ENCODE measurements around the gene ARL4D.

DNA sequence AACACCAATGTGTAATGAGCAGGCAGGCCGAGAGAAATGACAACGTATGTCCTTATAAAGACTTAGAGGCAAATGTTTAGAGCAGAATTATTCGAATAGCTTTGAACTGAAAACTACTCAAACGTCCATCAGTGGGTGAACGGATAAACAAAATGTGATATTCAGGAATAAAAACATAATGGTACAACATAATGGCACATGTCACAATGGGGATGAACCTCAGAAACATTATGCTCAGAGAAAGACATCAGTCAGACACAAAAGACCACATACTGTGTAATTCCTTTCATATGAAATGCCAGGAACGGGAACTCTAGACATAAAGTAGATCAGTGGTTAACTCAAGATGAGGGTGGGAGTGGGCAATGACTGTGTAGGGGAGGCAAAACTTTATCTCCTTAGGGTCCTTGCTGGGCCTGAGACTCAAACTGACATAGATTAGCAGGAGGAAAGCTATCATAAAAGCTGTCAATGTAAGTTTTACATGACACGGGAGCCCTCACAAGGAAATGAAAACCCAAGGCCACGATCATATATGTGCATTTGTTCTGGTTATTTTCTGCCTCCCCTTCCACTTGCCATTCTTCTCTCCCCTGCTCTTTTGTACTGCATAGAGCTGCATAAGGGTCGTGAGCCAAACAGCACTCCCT lies 14.8 kb upstream of the ARL4D start:
- TF ChIP-seq CTCF (conservative IDR thresholded peaks at IDR 0.05; ENCODE audit: low read depth, low read length) (no peak), SMC3 (IDR thresholded peaks at IDR 0.05; ENCODE audit: low read depth, low read length) (no peak), RCOR1 (IDR thresholded peaks at IDR 0.05; ENCODE audit: insufficient replicate concordance, low read length) (no peak), POLR2A (IDR thresholded peaks at IDR 0.05; ENCODE audit: low read depth, low read length) (no peak), MAFK (IDR thresholded peaks at IDR 0.05; ENCODE audit: low read depth, low read length) (no peak), CEBPB (IDR thresholded peaks at IDR 0.05; ENCODE audit: low read depth, low read length) (no peak), ELK1 (IDR thresholded peaks at IDR 0.05; ENCODE audit: borderline replicate concordance, low read depth, low read length) (no peak), MAZ (IDR thresholded peaks at IDR 0.05; ENCODE audit: borderline replicate concordance, low read depth, low read length) (no peak)
